HEK293T (cell line): ENCODE results near the gene DGAT2.

Experiments
- BHLHE40 ChIP-seq: fragments of 450-650 bp; IDR thresholded peaks from 2 replicates; pipeline ENCODE4 v1.6.1; 2016; ENCODE audit warnings: mild to moderate bottlenecking, moderate library complexity, borderline replicate concordance
- ELF4 ChIP-seq: fragments of 450-650 bp; IDR thresholded peaks from 2 replicates; pipeline ENCODE4 v1.6.1; 2017; ENCODE audit warnings: antibody characterized with exemption
- FOXK2 ChIP-seq: fragments of 450-650 bp; IDR thresholded peaks from 2 replicates; pipeline ENCODE4 v1.6.1; 2016; ENCODE audit warnings: mild to moderate bottlenecking
- FOXM1 ChIP-seq: fragments of 450-650 bp; IDR thresholded peaks from 2 replicates; pipeline ENCODE4 v1.6.1; 2017; ENCODE audit warnings: mild to moderate bottlenecking, borderline replicate concordance
- NFRKB ChIP-seq: fragments of 450-650 bp; IDR thresholded peaks from 2 replicates; pipeline ENCODE4 v1.6.1; 2016; ENCODE audit warnings: mild to moderate bottlenecking, moderate library complexity
- SP1 ChIP-seq: fragments of 450-650 bp; IDR thresholded peaks from 2 replicates; pipeline ENCODE4 v1.6.1; 2017
- TARDBP ChIP-seq: fragments of 450-650 bp; IDR thresholded peaks from 2 replicates; pipeline ENCODE4 v1.6.1; 2016
- ZNF384 ChIP-seq: fragments of 450-650 bp; IDR thresholded peaks from 2 replicates; pipeline ENCODE4 v1.6.1; 2016
- TF ChIP-seq, protein P1 (sequence below): fragments of 450-650 bp; IDR thresholded peaks from 2 replicates; pipeline ENCODE4 v1.6.1; 2016

DNA sequence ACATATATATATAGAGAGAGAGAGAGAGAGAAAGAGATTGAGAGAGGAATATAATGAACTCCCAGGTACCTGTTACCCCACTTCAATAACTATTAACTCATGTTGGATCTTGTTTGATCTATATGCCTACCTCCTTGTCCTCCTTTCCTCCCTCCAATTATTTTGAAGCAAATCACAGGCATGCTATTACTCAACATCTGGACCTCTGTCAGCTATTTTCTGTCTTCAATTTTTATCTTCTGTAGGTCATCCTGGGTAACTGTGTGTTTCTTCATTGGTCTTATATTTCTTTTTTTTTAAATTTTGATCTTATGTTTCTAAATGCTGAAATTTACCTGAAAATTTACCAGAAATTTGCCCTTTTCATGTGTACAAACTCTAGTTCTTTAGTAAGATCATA, 71.3 kb downstream of the DGAT2 start:
- TF ChIP-seq BHLHE40 (no peak), SP1 (no peak), FOXM1 (no peak), TARDBP (no peak), ELF4 (no peak), NFRKB (no peak), ZNF384 (no peak), FOXK2 (no peak)
- TF ChIP-seq, protein P1, sequence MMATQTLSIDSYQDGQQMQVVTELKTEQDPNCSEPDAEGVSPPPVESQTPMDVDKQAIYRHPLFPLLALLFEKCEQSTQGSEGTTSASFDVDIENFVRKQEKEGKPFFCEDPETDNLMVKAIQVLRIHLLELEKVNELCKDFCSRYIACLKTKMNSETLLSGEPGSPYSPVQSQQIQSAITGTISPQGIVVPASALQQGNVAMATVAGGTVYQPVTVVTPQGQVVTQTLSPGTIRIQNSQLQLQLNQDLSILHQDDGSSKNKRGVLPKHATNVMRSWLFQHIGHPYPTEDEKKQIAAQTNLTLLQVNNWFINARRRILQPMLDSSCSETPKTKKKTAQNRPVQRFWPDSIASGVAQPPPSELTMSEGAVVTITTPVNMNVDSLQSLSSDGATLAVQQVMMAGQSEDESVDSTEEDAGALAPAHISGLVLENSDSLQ, result no peak
